ENCODE results near the gene GTF2A1L. TPM values are rescaled to one million over a fixed set of nuclear protein-coding genes. Genes with fewer than 3 reads are reported as not detected.

Gene GTF2A1L
- total RNA-seq, 1 experiment from 2014 or later, result not detected

DNA sequence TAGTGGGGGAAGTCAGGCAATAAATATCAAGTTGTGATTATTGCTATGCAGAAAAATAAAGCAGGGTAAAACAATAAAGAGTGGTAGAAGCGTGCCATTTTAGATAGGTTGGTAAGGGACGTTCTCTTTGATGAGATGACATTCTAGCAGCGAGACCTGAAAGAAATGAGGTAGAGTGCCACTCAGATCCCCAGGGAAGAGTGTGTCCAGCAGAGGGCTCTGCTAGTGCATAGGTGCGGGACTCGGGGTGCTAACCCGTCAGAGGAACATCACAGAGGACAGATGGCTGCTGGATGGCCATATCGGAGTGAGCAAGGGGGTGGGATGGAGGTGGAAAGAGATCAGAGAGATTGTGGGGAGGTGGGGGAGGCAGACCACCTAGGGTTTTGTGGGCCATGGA, 16.3 kb upstream of the GTF2A1L start:
- H3K9me3 ChIP-seq (ENCODE audit: insufficient read depth, low read depth), result no peaks in the 10 kb centered on the region
- H3K4me3 ChIP-seq, result no peak overlapping the region
- no peaks in the 10 kb centered on the region for H3K27me3 ChIP-seq (ENCODE audit: insufficient read depth, low read depth)
- no peak overlapping the region for H2AFZ ChIP-seq
- no peaks in the 10 kb centered on the region for H3K9me2 ChIP-seq (ENCODE audit: insufficient read depth)
- POLR2A ChIA-PET (ENCODE audit: unreplicated experiment), result no interaction called here
- no peaks in the 10 kb centered on the region for H3F3A ChIP-seq (ENCODE audit: insufficient read depth, low read depth)
- H3K36me3 ChIP-seq (ENCODE audit: low read depth), result no peaks in the 10 kb centered on the region
- H4K20me1 ChIP-seq (ENCODE audit: insufficient read depth), result no peaks in the 10 kb centered on the region
- no TSS peak for BruUV-seq (replicated peaks)
- no peak overlapping the region for H3K4me2 ChIP-seq
- no peaks in the 10 kb centered on the region for H3K4me1 ChIP-seq (replicated peaks; ENCODE audit: insufficient read depth)
- H3K27ac ChIP-seq, result no peak overlapping the region
- TF ChIP-seq, protein P1, sequence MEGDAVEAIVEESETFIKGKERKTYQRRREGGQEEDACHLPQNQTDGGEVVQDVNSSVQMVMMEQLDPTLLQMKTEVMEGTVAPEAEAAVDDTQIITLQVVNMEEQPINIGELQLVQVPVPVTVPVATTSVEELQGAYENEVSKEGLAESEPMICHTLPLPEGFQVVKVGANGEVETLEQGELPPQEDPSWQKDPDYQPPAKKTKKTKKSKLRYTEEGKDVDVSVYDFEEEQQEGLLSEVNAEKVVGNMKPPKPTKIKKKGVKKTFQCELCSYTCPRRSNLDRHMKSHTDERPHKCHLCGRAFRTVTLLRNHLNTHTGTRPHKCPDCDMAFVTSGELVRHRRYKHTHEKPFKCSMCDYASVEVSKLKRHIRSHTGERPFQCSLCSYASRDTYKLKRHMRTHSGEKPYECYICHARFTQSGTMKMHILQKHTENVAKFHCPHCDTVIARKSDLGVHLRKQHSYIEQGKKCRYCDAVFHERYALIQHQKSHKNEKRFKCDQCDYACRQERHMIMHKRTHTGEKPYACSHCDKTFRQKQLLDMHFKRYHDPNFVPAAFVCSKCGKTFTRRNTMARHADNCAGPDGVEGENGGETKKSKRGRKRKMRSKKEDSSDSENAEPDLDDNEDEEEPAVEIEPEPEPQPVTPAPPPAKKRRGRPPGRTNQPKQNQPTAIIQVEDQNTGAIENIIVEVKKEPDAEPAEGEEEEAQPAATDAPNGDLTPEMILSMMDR (conservative IDR thresholded peaks at IDR 0.05), result peak; percentile 61; the same call in 1 of the 2 replicates
- TF ChIP-seq EZH2 (IDR thresholded peaks at IDR 0.05; ENCODE audit: low read depth), result no peak
- DNase-seq, result peak in 1 of 2 experiments; percentile 47
- no peaks in the 10 kb centered on the region for H3K79me2 ChIP-seq (ENCODE audit: low read depth)
- intact Hi-C loops (cut with micrococcal nuclease; ENCODE audit: unreplicated experiment), result loop anchor here (1.0 to 5.0 kb wide), 6 partner anchors 126 to 1891 kb away; no protein-coding TSS in a partner anchor
- CTCF ChIA-PET, result no interaction called here

DNA sequence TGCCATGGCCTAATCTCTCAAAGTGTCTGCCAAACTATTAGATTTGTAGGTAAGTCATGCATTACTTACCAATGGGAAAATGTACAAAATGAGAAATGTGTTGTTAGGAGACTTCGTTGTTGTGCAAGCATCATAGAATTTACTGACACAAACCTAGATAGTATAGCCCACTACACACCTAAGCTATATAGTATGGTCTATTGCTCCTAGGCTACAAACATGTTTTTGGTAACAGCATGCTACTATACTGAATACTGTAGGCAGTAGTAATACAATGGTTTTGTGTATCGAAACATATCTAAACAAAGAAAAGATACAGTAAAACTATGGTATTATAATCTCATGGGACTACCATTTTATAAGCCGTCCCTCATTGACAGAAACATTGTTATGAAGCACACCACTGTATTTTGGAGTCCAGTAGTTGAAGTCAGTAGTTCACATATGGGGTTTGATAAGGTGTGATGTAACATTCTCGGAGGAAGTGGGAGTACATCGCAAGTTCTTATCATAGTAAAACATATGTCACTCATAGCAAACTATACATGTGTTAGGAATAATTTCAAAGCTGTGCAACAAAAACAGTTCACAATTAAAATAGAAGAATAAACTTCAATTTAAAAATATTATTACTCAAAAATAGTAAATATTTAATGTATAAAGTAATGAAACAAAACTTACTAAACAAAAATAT, 12.0 kb upstream of the GTF2A1L start:
- no peak for DNase-seq
- Histone ChIP-seq H3K9me3 (ENCODE audit: insufficient read depth, low read depth) (no peaks in the 10 kb centered on the region), H3K79me2 (ENCODE audit: low read depth) (no peaks in the 10 kb centered on the region), H3K36me3 (ENCODE audit: low read depth) (no peaks in the 10 kb centered on the region), H3K27ac (no peak overlapping the region), H3F3A (ENCODE audit: insufficient read depth, low read depth) (no peaks in the 10 kb centered on the region), H3K4me3 (no peak overlapping the region), H3K4me1 (replicated peaks; ENCODE audit: insufficient read depth) (peaks cover 6% of the 10 kb centered on the region; the same call in 1 of the 2 replicates), H3K9me2 (ENCODE audit: insufficient read depth) (no peaks in the 10 kb centered on the region), H3K27me3 (ENCODE audit: insufficient read depth, low read depth) (no peaks in the 10 kb centered on the region), H4K20me1 (ENCODE audit: insufficient read depth) (no peaks in the 10 kb centered on the region), H2AFZ (no peak overlapping the region), H3K4me2 (no peak overlapping the region)
- no TSS peak for BruUV-seq (replicated peaks)
- intact Hi-C loops (cut with micrococcal nuclease; ENCODE audit: unreplicated experiment), result no loop called here
- TF ChIP-seq, protein P1 (conservative IDR thresholded peaks at IDR 0.05), result no peak
- no peak for TF ChIP-seq EZH2 (IDR thresholded peaks at IDR 0.05; ENCODE audit: low read depth)
- ChIA-PET POLR2A (ENCODE audit: unreplicated experiment) (no interaction called here), CTCF (no interaction called here)

DNA sequence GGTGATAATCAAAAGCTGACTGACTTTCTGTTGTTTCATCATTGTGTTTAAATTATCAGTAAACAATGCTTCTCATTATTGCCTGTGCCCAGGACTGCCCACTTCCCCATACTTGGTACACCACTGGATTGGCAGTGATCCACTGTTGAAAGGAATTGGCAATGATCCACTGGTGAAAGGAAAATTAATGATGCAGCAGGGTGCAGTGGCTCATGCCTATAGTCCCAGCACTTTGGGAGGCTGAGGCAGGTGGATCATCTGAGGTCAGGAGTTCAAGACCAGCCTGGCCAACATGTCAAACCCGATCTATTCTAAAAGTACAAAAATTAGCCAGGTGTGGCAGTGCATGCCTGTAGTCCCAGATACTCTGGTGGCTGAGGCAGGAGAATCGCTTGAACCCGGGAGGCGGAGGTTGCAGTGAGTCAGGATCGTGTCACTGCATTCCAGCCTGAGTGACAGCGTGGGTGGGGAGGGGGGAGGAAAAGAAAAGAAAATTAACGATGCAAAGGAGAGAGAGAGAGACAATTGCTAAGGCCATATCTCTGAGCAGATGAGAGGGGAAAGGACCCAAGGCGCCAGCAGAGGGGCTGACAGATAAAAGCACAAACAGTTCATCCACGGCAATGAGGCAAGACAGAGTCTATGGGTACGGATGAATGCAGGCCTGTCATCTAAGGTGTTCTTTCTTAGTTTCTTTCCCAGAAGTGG, 10.2 kb upstream of the GTF2A1L start:
- Histone ChIP-seq H3K36me3 (ENCODE audit: low read depth) (no peaks in the 10 kb centered on the region), H3K79me2 (ENCODE audit: low read depth) (no peaks in the 10 kb centered on the region), H3K27ac (no peak overlapping the region), H2AFZ (peak overlapping the region; percentile 14; the same call in 1 of the 2 replicates), H3F3A (ENCODE audit: insufficient read depth, low read depth) (no peaks in the 10 kb centered on the region), H3K4me3 (no peak overlapping the region), H3K9me2 (ENCODE audit: insufficient read depth) (no peaks in the 10 kb centered on the region), H3K4me1 (replicated peaks; ENCODE audit: insufficient read depth) (peaks cover 6% of the 10 kb centered on the region; the same call in 1 of the 2 replicates), H4K20me1 (ENCODE audit: insufficient read depth) (no peaks in the 10 kb centered on the region), H3K4me2 (no peak overlapping the region), H3K9me3 (ENCODE audit: insufficient read depth, low read depth) (no peaks in the 10 kb centered on the region), H3K27me3 (ENCODE audit: insufficient read depth, low read depth) (no peaks in the 10 kb centered on the region)
- no TSS peak for BruUV-seq (replicated peaks)
- intact Hi-C loops (cut with micrococcal nuclease; ENCODE audit: unreplicated experiment), result no loop called here
- TF ChIP-seq, protein P1 (conservative IDR thresholded peaks at IDR 0.05), result no peak
- no peak for TF ChIP-seq EZH2 (IDR thresholded peaks at IDR 0.05; ENCODE audit: low read depth)
- CTCF ChIA-PET, result no interaction called here
- DNase-seq, result peak in 1 of 2 experiments; percentile 29
- POLR2A ChIA-PET (ENCODE audit: unreplicated experiment), result no interaction called here
